ENCODE measurements around the gene ARAF.
"Not testable (repeated sequence)": the region's sequence is repeated elsewhere in the genome, so short reads cannot be mapped to it uniquely, and the experiment has no call there.

Gene ARAF

DNA sequence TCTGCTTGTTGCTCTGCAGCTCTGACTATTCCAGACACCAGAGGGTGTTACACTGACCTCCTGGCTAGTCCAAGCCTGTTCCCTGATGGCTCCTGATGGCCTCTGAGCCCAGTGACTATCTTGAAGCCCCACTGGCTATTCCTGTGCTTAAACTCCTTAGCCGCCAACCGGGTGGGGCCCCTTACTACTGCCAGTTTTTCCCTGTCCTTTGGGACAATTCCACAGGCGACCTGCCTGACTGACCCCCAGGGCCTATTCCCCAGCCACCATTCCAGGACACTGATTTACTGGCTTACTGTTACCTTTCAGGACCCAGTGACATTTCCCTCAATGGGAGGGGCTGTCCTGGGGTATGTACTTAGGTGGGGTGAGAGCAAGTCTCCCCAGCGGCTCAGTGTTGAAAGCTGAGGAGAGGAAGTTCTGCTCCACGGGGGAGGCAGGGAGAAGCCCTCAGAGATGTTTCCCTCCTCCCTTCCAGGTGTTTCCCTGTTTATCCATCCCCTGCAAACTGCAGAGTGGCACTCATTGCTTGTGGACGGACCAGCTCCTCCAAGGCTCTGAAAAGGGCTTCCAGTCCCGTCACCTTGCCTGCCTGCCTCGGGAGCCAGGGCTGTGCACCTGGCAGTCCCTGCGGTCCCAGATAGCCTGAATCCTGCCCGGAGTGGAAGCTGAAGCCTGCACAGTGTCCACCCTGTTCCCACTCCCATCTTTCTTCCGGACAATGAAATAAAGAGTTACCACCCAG lies 25.2 kb downstream of the ARAF start:
- DNase-seq = no peak

- no peak for DNase-seq
These were observed 26.3 kb downstream of the ARAF start for GRCh38 chrX:47587091-47587891.

- DNase-seq = no peak
These were observed 27.1 kb downstream of the ARAF start for GRCh38 chrX:47587906-47588735.

GRCh38 chrX:47590984-47591383 lies 30.0 kb downstream of the ARAF start:
- DNase-seq = no peak

- no peak for DNase-seq
These were observed 32.5 kb downstream of the ARAF start for GRCh38 chrX:47593522-47593921.

GRCh38 chrX:47595716-47596251 lies 34.8 kb downstream of the ARAF start:
- no peak for DNase-seq

GRCh38 chrX:47596256-47596655 lies 35.3 kb downstream of the ARAF start:
- DNase-seq = no peak

- no peak for DNase-seq
These were observed 36.2 kb downstream of the ARAF start for GRCh38 chrX:47597222-47597621.

GRCh38 chrX:47603125-47603524 lies 42.1 kb downstream of the ARAF start:
- not testable (repeated sequence) for DNase-seq

- DNase-seq = no peak
These were observed 44.0 kb downstream of the ARAF start for GRCh38 chrX:47605024-47605423.

- DNase-seq = no peak
These were observed 46.1 kb downstream of the ARAF start for GRCh38 chrX:47607091-47607490.

GRCh38 chrX:47608130-47608810 lies 47.3 kb downstream of the ARAF start:
- DNase-seq = no peak

- no peak for DNase-seq
These were observed 49.5 kb downstream of the ARAF start for GRCh38 chrX:47610511-47610910.

DNA sequence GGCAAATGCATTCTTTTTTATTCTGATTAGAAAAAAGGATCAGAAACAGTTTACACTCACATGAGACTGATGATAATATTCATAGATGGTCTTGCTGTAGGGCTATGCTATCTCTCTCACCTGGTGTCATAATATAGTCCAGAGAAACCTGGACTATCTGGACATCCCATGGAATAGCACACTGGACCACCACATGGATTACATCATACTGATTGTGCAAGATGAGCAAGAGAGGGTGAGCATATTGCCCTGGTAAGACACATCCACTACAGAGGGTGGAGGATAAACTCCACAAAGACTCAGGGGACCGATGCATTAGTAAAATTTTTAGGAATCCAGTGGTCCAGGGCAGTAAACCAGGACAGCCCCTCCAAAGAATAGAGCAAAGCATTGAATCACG lies 50.5 kb downstream of the ARAF start:
- DNase-seq = no peak

GRCh38 chrX:47611926-47612325 lies 50.9 kb downstream of the ARAF start:
- DNase-seq = no peak

DNA sequence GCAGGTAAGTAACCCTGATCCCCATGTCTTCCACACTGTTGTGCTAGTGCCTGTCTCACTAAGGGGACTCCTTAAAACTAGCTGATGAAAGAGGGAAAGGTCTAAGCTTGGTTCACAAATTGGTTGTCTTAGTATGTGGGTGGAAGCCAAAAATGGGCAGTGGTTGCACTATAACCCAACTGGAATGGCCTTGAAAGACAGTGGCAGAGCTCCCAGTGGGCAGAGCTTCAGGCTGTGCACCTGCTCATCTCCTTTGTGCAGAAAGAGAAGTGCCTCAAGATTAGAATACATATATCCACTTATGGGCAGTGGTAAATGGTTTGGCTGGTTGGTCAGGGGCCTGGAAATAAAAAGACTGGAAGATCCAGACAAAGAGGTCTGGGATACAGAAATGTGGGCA lies 51.4 kb downstream of the ARAF start:
- no peak for DNase-seq

DNA sequence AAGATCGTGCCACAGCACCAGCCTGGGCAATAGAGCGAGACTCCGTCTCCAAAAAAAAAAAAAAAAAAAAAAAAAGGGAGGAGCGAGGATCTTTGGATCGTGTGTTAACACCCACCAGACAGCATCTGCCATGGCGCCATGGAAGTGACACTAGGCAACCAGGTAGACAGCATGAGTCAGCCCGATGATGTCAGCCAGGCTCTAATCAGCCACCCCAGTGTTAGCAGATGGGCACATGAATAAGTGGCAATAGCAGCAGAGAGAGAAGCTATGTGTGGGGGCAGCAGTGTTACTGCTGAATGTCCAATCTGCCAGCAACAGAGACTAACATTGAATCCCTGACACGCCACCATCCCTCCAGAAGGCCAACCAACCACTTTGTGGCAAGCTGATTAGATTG lies 52.1 kb downstream of the ARAF start:
- no peak for DNase-seq

DNA sequence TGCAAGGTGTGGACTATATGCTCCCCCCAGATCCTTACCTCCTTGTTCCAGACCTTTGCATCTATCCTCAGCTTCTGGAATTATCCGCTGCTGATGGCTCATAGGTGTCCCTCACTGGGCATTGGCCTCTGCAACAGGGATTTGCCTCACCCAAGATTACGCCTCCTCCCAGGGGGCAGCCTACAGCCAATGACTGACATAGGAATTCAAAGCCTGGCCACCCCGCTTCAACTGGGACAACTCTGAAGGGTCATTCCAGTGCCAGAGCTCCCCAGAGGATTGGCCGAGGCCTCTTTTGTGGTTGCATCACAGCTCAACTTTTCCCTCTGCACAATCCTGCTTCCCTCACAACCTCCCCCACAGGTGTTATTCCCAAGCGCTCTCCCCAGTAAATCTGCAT lies 53.6 kb downstream of the ARAF start:
- DNase-seq = no peak

GRCh38 chrX:47618923-47619485 lies 58.0 kb downstream of the ARAF start:
- no peak for DNase-seq

- peak; percentile 23 for DNase-seq
These were observed 58.7 kb downstream of the ARAF start, which contains the start of gene SYN1 for GRCh38 chrX:47619486-47620302. TSS of gene SYN1 (minus strand) at chrX:47619857. CDS start at chrX:47619728, 129 bp downstream.

DNA sequence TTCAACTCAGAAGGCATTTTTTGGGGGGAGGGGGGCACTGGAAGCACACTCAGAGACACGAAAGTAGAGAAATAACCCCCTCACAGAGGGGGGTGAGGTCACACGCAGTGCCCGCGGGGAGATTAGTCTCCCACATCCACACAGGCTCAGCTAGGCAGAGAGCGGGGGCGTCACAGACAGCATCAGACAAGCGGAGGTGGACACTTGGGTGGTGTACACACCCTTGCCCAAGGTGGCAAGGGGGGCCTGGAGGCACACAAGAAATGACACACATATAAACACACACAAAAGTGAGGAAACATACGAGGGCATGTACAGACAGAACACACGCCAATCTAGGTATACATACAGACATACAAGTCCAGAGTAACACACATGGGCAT lies 59.3 kb downstream of the ARAF start:
- no peak for DNase-seq
